Stimulated activated CD8-positive, alpha-beta memory T cell treated with anti-CD3 and anti-CD28 coated beads, Interleukin-12 subunit alpha, Interleukin-12 subunit beta, amount 100 ng/mL, for 24 hours (primary cell): ENCODE results near the gene LTB4R2.

Source experiments
- DNase-seq: peaks from one replicate; pipeline ENCODE4 v3.0.0-alpha.2; 2020; ENCODE audit errors: extremely low read depth

The LTB4R2 gene

DNA sequence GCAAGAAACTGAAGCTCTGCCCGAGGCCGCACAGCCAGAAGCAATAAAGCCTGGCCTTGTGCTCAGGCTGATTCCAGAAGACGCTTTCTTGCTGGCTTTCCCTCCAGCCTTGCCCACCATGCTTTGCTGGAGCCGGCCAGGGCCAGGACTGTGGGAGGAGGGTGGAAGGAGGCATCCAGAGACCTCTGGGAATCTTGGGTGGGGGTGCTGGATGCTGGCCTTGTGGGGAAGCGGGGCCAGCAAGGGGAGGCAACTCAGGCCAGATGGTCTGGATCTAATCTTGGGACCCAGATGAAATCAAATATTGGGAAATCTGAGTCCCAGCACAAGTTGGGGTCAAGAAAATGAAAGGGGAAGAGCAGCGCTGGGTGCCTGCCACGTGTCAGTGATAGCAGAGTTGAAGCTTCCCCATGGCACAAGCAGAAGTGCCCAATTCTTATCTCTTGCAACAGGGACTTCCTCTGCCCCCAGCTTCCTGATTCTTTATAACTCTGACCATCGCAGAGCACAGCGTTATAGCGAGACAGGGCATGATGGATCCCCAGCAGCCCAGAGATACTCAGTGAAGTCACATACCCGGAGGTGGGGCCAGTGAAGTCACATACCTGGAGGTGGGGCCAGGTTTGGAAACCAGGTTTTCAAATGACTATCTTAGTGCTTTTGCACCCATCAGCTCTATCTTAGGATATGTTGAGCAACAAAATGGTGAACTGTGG lies 32.2 kb upstream of the LTB4R2 start:
- no peak for DNase-seq

DNA sequence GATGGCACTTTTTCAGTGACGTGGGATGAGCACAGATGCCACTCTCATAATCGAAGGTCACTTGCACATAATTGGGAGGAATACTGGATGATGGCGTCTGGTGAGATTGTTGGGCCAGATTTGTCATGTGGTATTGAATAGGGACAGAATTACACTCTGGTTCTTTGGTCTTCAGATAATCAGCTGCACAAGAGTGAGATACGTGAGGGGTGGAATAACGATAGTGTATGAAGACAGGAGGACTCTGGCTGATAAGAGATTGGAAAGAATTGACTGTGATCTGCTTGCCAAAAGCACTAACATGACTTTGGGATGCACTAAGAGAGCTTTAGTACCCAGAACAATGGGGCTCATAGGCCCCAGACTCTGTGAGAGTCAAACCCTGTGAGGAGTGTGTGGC lies 31.5 kb upstream of the LTB4R2 start:
- no peak for DNase-seq

DNA sequence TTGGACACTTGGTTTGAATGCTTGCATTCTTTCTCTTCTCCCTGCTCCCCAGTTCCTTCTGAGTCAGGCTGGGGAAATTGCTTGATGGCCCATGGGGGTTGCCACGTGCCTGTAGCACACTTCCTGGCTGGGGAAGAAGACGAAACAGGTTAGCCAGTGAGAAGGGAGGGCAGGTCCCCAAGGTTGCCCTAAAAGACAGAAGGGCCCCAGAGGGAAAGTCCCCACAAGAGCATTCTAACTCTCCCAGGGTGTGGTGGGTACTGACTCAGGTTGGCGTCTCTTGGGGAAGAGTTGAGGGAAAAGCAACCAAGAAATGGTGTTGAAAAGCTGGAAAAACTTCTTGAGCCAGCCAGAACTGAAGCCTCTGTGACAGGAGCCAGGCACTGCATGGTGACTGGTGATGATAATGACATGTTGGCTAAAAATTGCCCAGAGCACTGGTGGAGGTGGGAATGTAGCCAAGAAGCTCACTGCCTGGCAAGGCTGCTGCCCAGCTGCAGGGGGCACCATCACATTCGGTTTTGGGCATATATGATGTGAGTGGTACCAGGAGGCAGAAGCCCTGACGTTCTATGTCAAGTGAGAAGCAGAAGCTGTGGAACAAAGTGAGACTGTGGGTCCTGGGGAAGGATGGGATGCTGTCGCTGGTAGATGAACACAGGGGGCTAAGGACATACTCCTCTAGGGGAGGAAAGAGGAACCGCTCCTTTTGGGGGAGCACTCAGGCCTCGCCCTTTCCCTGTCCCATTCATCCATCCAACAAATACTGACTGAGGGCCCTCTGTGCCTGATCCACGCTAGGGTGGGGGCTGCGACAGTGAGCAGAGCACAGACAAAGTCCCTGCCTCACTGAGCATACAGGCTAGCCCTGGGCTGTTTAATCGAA lies 30.4 kb upstream of the LTB4R2 start:
- no peak for DNase-seq

DNA sequence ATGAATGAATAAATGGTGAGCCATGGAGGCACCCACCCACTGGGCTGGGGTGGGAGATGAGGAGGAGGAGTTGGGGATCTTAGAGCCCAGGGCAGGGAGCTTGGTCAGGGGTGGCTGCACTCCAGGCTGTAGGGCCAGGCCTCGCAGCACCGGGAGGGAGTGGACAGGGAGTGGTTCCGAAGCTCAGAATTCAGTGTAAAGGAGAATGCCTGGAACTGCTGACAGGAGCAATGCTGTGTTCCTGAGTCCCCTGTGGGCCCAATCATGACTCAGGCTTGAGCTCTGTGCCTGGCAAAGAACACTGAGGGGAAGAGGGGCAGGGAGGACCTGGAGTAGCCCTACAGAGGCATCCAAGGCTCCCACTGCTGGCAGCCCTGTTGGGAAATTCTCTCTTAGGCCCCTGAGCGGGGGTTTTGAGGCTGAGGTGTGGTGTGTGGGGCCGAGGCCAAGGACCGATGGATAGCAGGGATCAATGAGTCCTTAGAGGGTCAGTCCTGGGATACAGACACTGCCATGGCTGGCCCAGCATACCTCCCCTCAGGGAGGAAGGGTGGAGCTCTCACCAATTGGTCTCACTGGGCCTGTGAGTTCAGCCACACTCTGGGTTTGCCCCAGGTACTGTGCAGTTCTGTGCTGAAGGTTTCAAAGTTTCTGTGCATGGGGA lies 29.0 kb upstream of the LTB4R2 start:
- no peak for DNase-seq

DNA sequence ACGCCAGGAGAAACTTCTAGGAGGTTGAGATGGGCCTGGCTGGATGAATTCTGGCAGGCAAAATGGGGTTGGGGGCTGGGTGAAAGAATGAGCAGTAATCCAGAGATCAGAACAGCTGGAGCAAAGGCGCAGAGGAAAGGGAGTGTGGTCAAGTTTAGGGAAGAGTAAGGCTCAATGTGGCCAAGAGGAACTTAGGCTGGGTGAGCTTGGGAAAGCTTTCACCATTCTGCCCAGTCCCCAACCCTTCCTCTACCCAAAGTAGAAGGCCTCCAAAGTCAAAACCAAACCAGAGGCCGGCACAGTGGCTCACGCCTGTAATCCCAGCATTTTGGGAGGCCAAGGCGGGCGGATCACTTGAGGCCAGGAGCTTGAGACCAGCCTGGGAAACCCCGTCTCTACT lies 28.3 kb upstream of the LTB4R2 start:
- DNase-seq = no peak

DNA sequence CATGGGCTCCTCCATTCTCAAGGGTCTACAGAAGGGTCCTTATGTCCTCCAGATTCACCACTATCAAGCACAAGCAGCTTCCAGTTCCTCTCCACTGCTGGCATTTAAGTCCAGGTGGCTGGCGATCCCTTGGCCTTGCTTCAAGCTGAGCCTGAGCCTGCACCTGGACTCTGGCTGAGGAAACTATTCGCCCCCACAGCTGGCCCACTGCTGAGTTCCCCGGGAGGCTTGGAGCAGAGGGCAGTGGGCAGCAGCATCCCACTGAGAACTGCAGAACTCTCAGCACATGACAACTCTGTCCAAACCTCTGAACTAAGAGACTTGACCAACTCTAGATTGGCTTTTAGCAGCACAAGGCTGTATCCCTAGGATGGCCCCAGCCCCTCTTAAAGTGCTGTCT lies 27.2 kb upstream of the LTB4R2 start:
- no peak for DNase-seq

DNA sequence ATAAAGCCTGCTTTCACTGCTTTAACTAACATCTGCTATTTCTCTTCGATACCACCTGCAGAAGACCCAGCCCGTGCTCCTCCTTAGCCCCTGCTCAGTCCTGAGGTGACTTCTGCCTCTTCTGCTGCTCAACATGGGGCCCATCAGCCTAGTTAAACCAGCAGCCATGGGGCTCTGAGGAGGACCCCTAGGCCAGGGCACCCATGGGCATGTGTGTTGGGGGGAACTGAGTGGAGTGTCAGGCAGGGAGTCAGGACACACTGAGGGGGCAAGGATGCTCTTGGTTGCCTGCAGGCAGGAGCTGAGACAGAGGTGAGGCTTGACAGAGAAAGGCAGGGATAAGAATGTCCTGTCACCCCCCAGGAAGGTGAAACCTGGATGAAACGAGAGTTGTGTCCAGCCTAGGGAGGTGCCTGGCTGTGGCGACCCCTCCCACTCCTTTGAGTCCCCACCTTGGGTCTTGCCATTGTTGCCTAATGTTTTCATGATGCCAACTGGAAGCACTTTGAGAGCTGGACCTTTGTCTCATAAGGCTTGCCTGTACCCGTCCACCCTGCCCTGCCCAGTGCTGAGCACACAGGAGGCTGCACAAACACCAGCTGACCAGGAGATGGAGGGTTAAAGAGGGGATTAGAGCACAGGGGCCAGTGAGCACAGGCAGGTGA lies 26.0 kb upstream of the LTB4R2 start:
- no peak for DNase-seq

DNA sequence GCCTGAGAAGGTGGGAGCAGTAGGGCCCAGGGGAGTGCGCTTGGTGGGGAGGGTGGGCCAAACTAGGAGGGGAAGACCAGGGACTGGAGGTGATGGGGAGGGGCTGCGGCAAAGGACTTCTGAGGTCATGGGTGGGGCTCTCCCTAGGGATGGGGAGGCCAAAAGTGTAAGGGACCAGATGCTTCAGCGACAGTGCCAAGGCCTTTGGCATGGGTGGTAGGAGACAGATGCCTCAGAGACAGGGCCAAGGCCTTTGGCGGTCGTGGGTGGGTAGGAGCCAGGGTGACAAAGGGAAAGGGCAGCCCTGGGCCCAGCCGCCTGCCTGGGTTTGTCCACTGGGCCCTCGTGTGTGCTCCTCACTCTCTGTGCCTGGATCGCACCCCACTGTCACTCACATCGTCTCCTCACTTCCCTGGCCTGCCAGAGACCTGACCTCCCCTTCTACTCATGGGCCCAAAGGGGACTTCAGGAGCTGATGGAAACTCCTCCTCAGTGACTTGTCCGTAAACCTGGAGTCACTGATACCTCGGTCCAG lies 25.4 kb upstream of the LTB4R2 start:
- no peak for DNase-seq

DNA sequence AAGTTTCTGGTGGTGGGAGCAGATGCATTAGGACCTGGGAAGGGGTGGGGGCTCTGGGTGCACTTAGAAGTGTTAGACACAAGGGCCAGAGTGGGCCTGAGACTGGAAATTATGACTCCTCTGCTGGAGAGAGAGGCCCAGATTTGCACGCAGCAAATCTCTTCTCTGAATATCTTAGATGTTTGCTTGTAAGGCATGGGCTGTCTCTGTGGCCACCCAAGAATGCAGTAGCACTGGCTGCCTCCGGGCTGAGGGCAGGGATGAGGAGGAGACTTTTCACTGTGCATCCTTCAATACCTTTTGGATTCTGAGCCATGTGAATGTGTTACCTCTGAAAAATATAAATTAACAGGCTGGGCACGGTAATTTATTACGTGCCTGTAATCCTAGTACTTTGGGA lies 24.6 kb upstream of the LTB4R2 start:
- no peak for DNase-seq

DNA sequence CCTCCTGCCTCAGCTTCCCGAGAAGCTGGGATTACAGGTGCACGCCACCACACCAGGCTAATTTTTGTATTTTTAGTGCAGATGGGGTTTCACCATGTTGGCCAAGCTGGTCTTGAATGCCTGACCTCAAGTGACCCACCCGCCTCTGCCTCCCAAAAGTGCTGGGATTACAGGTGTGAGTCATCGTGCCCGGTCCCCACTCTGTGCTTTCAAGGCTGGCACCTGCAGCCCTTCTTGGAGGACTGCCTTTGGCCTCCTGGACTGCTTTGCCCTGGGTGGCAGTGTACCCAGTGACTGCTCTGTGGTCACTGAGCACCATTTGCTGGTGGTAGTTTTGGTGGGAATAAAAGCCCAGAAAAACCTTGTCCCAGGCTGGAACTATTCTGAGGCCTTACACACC lies 22.9 kb upstream of the LTB4R2 start:
- DNase-seq = no peak

DNA sequence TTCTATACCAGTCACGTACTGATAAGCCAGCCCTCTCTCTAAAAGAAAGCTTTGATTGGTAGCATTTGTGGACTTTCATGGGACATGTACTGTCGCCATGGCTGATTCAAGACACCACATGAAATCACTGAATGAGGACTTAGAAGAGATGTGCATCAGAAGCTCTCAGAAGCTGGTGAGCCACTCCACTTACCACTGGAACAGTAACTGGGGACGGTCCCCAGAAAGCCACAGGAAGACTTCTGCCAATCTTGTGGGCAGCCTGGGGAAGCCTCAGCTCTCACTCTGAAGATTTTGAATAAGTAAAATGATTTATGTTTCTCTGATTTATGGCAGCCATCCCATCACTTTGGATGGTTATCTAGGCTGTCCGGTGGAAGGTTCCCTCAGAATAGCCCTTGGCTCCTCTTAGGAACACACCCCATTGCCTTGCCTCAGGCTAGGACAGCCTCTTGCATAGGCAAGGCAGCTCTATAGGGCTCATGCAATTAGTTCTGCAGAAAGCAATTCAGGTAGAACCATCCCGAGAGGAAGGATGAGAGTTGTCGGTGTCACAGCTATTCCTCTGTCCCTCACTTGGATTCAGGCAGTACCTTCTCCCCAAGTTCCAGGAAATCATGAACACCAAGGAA lies 20.2 kb upstream of the LTB4R2 start:
- no peak for DNase-seq

DNA sequence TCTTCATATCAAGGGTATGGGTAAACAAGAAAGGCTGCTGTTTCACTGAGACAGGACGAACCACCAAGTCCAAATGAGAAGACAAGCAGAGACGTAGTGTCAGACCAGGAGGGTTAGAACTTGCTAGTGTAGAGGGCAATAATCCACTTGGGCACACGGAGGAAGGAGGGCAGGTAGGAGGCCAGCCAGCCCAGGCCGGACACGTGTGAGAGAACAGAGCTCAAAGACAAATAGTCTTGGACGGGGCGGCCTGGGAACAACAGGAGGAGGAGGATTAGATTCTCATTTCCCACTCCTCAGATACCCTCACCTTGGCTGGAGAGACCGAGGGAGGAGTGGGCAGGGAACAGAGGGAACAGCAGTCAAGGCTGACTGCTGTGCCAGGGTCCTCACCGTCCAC lies 19.2 kb upstream of the LTB4R2 start:
- no peak for DNase-seq

DNA sequence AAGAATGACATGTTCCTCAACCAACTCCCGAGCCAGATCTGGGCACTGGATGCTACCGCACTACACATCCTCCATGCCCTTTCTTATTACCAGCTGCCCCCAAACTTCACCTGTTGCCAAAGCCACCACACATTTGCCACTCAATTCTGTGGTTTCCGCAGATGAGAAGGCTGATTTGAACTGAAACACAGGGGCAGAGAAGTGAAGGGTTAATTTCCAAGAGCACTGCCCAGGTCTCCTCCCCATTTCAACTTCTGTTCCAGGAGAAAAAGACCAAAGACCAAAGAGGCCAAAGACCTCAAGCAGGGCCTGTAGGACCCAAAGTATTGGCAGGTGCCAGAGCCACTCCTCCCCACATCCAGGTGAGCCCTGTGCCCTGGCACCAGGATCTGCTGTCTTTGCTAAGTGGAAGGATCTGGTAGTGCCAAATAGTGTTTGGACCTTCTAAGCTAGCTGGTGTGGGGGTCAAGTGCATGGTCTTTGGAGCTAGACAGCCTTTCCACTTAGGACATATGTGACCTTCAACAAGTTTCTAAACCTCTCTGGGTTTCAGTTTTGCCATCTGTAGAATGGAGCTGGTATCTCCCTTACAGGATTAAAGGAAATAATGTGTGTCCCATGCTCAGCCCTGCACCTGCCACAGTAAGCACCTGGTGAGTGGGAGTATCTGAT lies 18.4 kb upstream of the LTB4R2 start:
- no peak for DNase-seq

DNA sequence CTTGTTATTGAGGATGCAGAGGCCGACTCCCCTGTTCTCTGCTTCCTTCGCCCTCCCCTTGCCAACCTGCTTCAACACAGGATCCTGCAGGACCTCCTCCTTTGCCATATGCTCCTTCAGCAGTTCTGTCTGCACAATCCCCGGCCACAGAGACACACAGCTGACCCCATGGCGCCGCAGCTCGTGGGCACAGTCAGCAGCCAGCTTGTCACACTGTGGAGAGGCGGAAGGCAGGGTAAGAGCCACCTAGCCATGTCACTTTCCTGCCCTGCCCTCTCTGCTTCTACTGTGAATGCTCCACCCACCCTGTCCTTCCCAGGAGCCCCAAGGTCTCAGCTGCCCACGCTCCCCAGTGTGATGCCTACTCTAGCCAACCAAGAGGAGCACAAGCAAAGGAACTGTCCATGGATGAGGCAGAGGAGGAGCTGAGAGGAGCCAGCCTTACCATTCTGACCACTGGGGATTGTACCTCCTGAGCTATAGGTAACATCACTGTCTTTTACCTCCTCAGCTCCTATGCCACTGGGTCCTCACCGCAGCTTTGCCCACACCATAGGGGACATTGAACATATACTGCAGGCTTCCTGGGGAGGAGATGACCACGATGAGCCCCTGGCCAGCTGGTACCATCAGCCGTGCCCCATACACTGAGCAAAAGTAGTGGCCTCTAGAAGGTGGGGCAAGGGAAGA lies 17.7 kb upstream of the LTB4R2 start:
- DNase-seq = no peak

DNA sequence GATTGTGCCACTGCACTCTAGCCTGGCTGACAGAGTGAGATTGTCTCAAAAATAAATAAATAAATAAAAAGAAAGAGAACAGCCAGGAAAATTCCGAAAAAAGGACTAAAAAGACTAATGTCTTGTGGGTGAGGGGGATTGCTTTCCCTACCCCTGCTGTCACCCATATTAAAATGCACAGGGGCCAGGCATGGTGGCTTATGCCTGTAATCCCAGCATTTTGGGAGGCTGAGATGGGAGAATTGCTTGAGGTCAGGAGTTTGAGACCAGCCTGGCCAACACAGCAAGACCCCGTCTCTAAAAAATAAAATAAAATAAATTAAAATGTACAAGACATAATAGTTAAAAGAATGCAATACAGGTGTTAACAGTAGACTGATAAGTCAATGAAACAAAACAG lies 16.4 kb upstream of the LTB4R2 start:
- no peak for DNase-seq

DNA sequence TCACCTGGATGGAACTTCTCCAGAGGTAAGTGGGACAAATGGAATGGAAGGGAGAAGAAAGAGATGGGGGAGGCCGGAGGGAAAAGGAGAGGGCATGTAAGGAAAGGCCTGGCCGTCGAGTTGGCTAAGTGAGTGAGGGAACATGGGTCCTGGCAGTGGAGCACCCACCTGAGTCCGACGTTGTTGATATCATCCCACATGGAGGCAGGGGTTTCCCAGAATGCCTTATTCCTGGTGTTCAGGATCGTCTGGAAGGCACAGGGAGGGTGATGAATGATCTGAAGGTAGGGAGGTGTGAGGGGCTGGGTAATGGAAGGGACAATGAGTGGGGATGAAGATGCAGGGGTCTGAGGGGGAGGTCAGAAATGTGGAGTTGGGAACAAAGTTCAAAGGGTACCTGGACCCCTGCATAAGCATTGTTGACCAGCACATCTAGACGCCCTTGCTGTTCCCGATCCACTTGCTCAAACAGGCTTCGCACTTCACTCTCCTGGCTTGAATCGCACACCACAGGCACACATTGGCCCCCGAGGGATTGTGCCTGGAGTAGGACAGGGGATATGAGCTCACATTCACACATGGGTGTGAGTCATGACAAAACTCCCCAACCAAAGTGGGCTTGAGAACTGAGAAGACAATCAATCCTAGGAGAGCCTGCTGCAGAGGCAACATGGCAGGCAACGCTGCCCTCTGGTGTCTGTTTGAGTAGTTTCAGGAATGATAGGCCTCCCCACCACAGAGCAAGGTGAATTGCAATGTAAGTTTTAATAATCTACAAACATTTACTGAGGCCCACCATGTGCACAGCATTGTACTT lies 13.4 kb upstream of the LTB4R2 start:
- DNase-seq = no peak

DNA sequence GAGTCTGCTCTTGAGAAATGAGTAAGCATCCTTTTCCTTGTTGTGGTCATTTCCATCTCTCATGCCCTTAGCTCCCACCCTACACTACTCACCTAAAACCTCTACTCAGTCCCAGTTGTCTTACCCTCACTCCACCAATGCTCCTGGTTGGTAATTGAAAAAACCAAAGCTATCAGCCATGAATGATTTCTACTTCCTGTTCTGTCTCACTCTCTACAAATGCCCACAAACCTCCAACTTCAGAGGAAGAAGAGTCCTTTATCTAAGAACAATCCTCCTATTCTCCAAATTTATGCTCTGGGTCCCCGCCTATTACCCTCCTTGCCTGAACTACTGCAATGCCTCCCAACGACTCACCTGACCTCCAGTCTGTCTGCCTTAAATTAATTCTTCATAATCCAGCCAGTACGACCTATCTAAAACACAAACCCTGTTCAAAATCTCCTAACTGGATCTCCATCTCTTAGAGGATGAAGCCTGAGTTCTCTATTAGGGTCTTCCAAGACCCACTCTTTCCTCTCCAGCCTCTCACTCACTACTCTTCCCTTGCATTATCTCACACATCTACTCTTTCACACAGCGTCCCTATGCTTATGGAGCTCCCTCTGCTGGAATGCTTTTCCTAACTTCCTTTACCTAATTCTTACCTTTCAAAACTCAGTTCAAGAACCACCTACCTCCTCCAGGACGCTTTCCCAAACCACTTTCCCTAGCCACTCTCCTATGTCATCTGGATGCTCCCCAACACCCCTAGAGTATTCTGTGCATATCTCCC lies 12.6 kb upstream of the LTB4R2 start:
- no peak for DNase-seq

DNA sequence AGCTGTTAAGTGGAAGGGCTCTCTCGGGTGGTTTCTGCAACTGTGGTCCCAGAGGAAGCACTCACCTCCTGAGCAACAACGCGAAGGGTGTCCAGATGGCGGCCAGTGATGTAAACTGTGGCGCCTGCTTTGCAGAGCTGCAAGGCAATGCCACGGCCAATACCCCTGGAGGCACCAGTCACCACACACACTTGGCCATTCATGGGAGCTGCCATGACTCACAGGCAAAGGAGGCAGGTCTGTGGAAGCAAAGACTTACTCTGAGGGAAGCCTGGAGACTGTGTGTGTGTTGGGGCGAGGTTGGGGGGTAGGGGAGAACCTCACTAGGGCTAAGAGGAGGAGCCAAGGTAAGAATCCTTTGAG lies 11.1 kb upstream of the LTB4R2 start:
- DNase-seq = no peak
